ENCODE data around the gene EML1.

DNA sequence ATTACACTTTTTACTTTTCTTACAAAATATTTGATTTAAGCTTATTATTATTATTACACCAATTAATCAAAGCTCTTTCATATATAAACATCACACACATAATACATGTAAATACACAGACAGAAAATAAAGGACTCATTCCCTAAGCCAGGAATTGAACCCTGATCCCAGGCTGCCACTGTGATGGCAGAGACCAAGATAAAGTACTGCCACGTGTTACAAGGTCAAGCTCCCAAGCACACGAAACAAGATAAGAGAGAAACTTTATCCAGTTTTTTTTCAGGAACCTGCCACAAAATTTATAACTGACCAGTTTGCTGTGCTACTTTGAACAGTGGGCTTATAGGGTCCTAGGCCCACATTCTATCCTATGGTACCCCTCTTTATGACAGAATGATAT is 111.3 kb downstream of the EML1 start:
- TF ChIP-seq, protein P1, sequence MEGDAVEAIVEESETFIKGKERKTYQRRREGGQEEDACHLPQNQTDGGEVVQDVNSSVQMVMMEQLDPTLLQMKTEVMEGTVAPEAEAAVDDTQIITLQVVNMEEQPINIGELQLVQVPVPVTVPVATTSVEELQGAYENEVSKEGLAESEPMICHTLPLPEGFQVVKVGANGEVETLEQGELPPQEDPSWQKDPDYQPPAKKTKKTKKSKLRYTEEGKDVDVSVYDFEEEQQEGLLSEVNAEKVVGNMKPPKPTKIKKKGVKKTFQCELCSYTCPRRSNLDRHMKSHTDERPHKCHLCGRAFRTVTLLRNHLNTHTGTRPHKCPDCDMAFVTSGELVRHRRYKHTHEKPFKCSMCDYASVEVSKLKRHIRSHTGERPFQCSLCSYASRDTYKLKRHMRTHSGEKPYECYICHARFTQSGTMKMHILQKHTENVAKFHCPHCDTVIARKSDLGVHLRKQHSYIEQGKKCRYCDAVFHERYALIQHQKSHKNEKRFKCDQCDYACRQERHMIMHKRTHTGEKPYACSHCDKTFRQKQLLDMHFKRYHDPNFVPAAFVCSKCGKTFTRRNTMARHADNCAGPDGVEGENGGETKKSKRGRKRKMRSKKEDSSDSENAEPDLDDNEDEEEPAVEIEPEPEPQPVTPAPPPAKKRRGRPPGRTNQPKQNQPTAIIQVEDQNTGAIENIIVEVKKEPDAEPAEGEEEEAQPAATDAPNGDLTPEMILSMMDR (IDR thresholded peaks at IDR 0.05), result no peak
- TF ChIP-seq POLR2A (IDR thresholded peaks at IDR 0.05), result no peak

Data from body of pancreas (tissue), 4 donors.